ENCODE measurements around the gene DIP2C. TPM values are rescaled to one million over a fixed set of nuclear protein-coding genes. Genes with fewer than 3 reads are reported as not detected.

Gene DIP2C
- total and polyA plus RNA-seq, 3 donors from 2014 or later, result 14.9 to 43.4 (median 30.1) TPM

- TF ChIP-seq POLR2A (IDR thresholded peaks at IDR 0.05) (no peak), CTCF (IDR thresholded peaks at IDR 0.05) (no peak)
- Histone ChIP-seq H3K36me3 (ENCODE audit: low read depth, missing control alignments) (no peaks in the 10 kb centered on the region), H3K27ac (no peak overlapping the region), H3K9me3 (no peaks in the 10 kb centered on the region), H3K27me3 (no peaks in the 10 kb centered on the region), H3K4me3 (no peak overlapping the region), H3K4me1 (peaks cover 16% of the 10 kb centered on the region)
- 91 to 95% methylated on average over 21 of the region's 21 CpGs for WGBS, 2 donors
- no peak for DNase-seq
- intact Hi-C loops (cut with DNase I; ENCODE audit: low total_unique reads), result no loop called here
These were observed 201.2 kb downstream of the DIP2C start for GRCh38 chr10:488081-488932.

GRCh38 chr10:486666-487322, 202.7 kb downstream of the DIP2C start:
- no peaks in the 10 kb centered on the region for H3K36me3 ChIP-seq (ENCODE audit: low read depth, missing control alignments)
- no peaks in the 10 kb centered on the region for H3K27me3 ChIP-seq
- TF ChIP-seq CTCF (IDR thresholded peaks at IDR 0.05) (no peak), POLR2A (IDR thresholded peaks at IDR 0.05) (no peak)
- no peak overlapping the region for H3K27ac ChIP-seq
- H3K4me1 ChIP-seq, result peaks cover 23% of the 10 kb centered on the region
- intact Hi-C loops (cut with DNase I; ENCODE audit: low total_unique reads), result no loop called here
- DNase-seq, result no peak
- H3K9me3 ChIP-seq, result no peaks in the 10 kb centered on the region
- no peak overlapping the region for H3K4me3 ChIP-seq
- WGBS, 2 donors, result 87 to 90% methylated on average over 17 of the region's 17 CpGs

GRCh38 chr10:486206-486605, 203.3 kb downstream of the DIP2C start:
- WGBS, 2 donors, result 45 to 61% methylated on average over 11 of the region's 11 CpGs
- intact Hi-C loops (cut with DNase I; ENCODE audit: low total_unique reads), result no loop called here
- no peak for TF ChIP-seq CTCF (IDR thresholded peaks at IDR 0.05)
- TF ChIP-seq POLR2A (IDR thresholded peaks at IDR 0.05), result no peak

GRCh38 chr10:485776-486175, 203.7 kb downstream of the DIP2C start:
- no peak for DNase-seq
- TF ChIP-seq CTCF (IDR thresholded peaks at IDR 0.05) (no peak), POLR2A (IDR thresholded peaks at IDR 0.05) (no peak)
- no peaks in the 10 kb centered on the region for H3K27me3 ChIP-seq
- WGBS, 2 donors, result 72 to 73% methylated on average over 7 of the region's 7 CpGs
- intact Hi-C loops (cut with DNase I; ENCODE audit: low total_unique reads), result no loop called here
- peak overlapping the region; percentile 21 to 80 for H3K27ac ChIP-seq
- peaks cover 29% of the 10 kb centered on the region for H3K4me1 ChIP-seq
- H3K9me3 ChIP-seq, result no peaks in the 10 kb centered on the region
- H3K4me3 ChIP-seq, result no peak overlapping the region
- H3K36me3 ChIP-seq (ENCODE audit: low read depth, missing control alignments), result no peaks in the 10 kb centered on the region

More at GRCh38 chr10:486206-486605, 203.3 kb downstream of the DIP2C start:
- Histone ChIP-seq H3K4me3 (no peak overlapping the region), H3K27me3 (no peaks in the 10 kb centered on the region), H3K36me3 (ENCODE audit: low read depth, missing control alignments) (no peaks in the 10 kb centered on the region), H3K27ac (no peak overlapping the region), H3K4me1 (peaks cover 29% of the 10 kb centered on the region), H3K9me3 (no peaks in the 10 kb centered on the region)
- DNase-seq, result no peak

All from testis (tissue), 3 donors.